Panc1 (cell line): ENCODE data around the gene OR9Q1. TPM values are rescaled to one million over a fixed set of nuclear protein-coding genes. Genes with fewer than 3 reads are reported as not detected.

Experiments
- ATAC-seq: fragments of 200-7000 bp; cut with Tn5 transposase; 2 replicates; pipeline ENCODE4 v1.9.1; 2020; ENCODE audit warnings: mild to moderate bottlenecking, moderate library complexity
- BruUV-seq: library from RNA; stranded (reverse); fragments of 400-500 nt; replicated peaks from 2 replicates; lab custom pipeline; 2021; lab: Mats Ljungman, UMichigan
- CTCF ChIA-PET: fragments of 300-600 bp; sonication (Branson Sonifier 250); formaldehyde crosslinking; loops from one replicate; lab custom pipeline; 2022; ENCODE audit warnings: antibody characterized with exemption; lab: Charles Lee
- POLR2A ChIA-PET: fragments of 300-600 bp; sonication (Branson Sonifier 250); formaldehyde crosslinking; loops from one replicate; lab custom pipeline; 2022; ENCODE audit warnings: antibody characterized with exemption; lab: Charles Lee
- DNase-seq: peaks from one replicate; pipeline ENCODE4 v3.0.0-alpha.2; 2010; ENCODE audit warnings: low read depth, low spot score
- H3K27ac ChIP-seq: 2 replicates; pipeline ENCODE4 v1.5.1; 2011; ENCODE audit warnings: mild to moderate bottlenecking, low read length, inconsistent platforms
- H3K27me3 ChIP-seq: fragments of 200-500 bp; sonication (Bioruptor generic); 2 replicates; pipeline ENCODE4 v1.6.0; 2014; ENCODE audit warnings: low read length, inconsistent platforms; ENCODE audit not compliant: control insufficient read depth, insufficient read depth
- H3K36me3 ChIP-seq: fragments of 200-500 bp; sonication (Bioruptor generic); 2 replicates; pipeline ENCODE4 v1.5.1; 2014; ENCODE audit warnings: inconsistent platforms, mild to moderate bottlenecking, low read length, moderate library complexity; ENCODE audit not compliant: control insufficient read depth, insufficient read depth
- H3K4me1 ChIP-seq: 2 replicates; pipeline ENCODE4 v1.5.1; 2011; ENCODE audit warnings: inconsistent platforms, mild to moderate bottlenecking, low read length, moderate library complexity; ENCODE audit not compliant: control insufficient read depth, insufficient read depth
- H3K4me3 ChIP-seq, 2 experiments: 2 replicates each; pipeline ENCODE4 v1.5.1; 2011 to 2012; ENCODE audit warnings: low read depth in 2 of 2, low read length in 2 of 2, mild to moderate bottlenecking in 2 of 2, inconsistent platforms in 1 of 2, moderate library complexity in 1 of 2
- H3K9me3 ChIP-seq: fragments of 200-500 bp; sonication (Bioruptor generic); 2 replicates; pipeline ENCODE4 v1.5.1; 2014; ENCODE audit warnings: low read depth, mild to moderate bottlenecking, inconsistent platforms, low read length, moderate library complexity; ENCODE audit not compliant: control insufficient read depth, insufficient read depth
- CTCF ChIP-seq: fragments of 450-650 bp; IDR thresholded peaks from 2 replicates; pipeline ENCODE4 v1.5.1; 2017; ENCODE audit warnings: mild to moderate bottlenecking
- POLR2AphosphoS5 ChIP-seq: IDR thresholded peaks from 2 replicates; pipeline ENCODE4 v1.6.1; 2012; ENCODE audit warnings: mild to moderate bottlenecking, low read depth, low read length, moderate library complexity
- REST ChIP-seq, 2 experiments: IDR thresholded peaks; 2 replicates each; pipeline ENCODE4 v1.6.1; 2011 to 2012; ENCODE audit warnings: low read depth in 2 of 2, control low read depth in 1 of 2, low read length in 1 of 2, mild to moderate bottlenecking in 1 of 2, moderate library complexity in 1 of 2; ENCODE audit not compliant: insufficient read depth in 1 of 2
- SIN3A ChIP-seq: IDR thresholded peaks from 2 replicates; pipeline ENCODE4 v1.6.1; 2012; ENCODE audit warnings: low read depth, mild to moderate bottlenecking, low read length, moderate library complexity, borderline replicate concordance; ENCODE audit not compliant: insufficient read depth
- TCF7L2 ChIP-seq: IDR thresholded peaks from 2 replicates; pipeline ENCODE4 v1.6.1; 2011; ENCODE audit warnings: mild to moderate bottlenecking, low read depth, low read length, inconsistent platforms
- in situ Hi-C: cut with HindIII; loops from 2 replicates; pipeline ENCODE4 v1.10.0; 2016; ENCODE audit warnings: low sequenced_read_pairs, low pct_unique_long_range_greater_than_20kb
- intact Hi-C: fragments of 100-400 bp; cut with micrococcal nuclease; formaldehyde crosslinking; loops from one replicate; pipeline ENCODE4 v1.10.0; 2022; ENCODE audit not compliant: unreplicated experiment
- total RNA-seq: library from RNA; stranded (reverse); gene quantifications from one replicate; pipeline ENCODE4 v1.2.1, GENCODE V29; 2021; ENCODE audit not compliant: unreplicated experiment

The OR9Q1 gene
- total RNA-seq, 1 experiment from 2014 or later, result not detected

DNA sequence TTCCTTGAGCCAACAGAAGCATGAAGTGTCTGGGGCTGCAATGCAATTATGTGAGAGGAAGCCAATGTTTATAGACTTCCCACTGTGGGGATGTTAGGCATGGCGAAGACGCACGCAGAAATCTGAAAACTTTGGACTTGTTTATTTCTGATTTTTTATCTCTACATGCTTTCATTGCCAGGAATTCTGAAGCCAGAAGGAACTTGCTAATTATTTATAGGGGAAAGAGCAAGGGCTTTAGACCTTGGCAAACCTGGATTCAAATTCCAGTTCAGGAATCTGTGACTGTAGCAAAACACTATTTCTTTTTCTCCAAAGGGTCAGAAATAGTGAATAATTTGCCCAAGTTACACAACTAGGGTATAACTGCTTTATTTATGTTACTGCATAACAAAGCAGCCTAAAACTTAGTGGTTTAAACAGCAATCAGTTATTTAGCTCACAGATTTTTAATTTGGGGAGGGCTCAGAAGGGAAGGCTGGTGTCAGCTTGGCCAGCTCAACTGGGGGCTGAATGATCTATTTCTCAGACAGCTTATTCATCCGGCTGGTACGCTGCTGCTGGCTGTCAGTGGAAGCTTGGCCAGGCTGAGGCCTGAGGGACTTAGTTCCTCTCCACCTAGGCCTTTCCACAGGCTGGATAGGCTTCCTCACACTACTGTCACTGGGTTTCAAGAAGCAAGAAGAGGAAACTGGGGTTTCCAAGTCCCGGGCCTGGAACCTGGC is 5.2 kb downstream of the OR9Q1 start:
- no TSS peak for BruUV-seq
- in situ Hi-C loops (no loop called here), intact Hi-C loops (no loop called here)
- Histone ChIP-seq H3K4me1 (no peaks in the 10 kb centered on the region), H3K27ac (no peak overlapping the region), H3K27me3 (no peaks in the 10 kb centered on the region; the same call in 1 of the 2 replicates), H3K4me3 (no peak overlapping the region), H3K36me3 (no peaks in the 10 kb centered on the region), H3K9me3 (no peaks in the 10 kb centered on the region)
- ATAC-seq (no peak), DNase-seq (no peak)
- POLR2A ChIA-PET, result no interaction called here
- CTCF ChIA-PET, result no interaction called here
- TF ChIP-seq TCF7L2, result no peak
- TF ChIP-seq SIN3A, result no peak
- no peak for TF ChIP-seq REST (IDR thresholded peaks at IDR 0.05; ENCODE audit: insufficient read depth in 1 of 2, low read depth in 2 of 2, low read length in 1 of 2)
- no peak for TF ChIP-seq CTCF
- no peak for TF ChIP-seq POLR2AphosphoS5

- ATAC-seq (no peak), DNase-seq (no peak)
- Histone ChIP-seq H3K27ac (no peak within 1 kb of the TSS), H3K27me3 (no peaks in the 10 kb centered on the region; the same call in 1 of the 2 replicates), H3K4me1 (no peaks in the 10 kb centered on the region), H3K9me3 (no peaks in the 10 kb centered on the region), H3K4me3 (no peak within 1 kb of the TSS), H3K36me3 (no peaks in the 10 kb centered on the region)
- in situ Hi-C loops, result no loop called here
- intact Hi-C loops, result no loop called here
- ChIA-PET POLR2A (no interaction called here), CTCF (no interaction called here)
- TF ChIP-seq POLR2AphosphoS5 (no peak), TCF7L2 (no peak), CTCF (no peak), SIN3A (no peak)
- BruUV-seq, result no TSS peak
Observed at GRCh38 chr11:58030653-58031052, 7.0 kb downstream of the OR9Q1 start, which contains the start of gene OR6Q1. Gene OR6Q1, plus strand, starts transcription at chr11:58030953. Its CDS starts 0 bp downstream, at chr11:58030953.
